GM10847 (cell line): Measurements from ENCODE around the gene DNAJC8.

Experiments used
- POLR2A ChIP-seq: IDR thresholded peaks from 2 replicates; pipeline ENCODE4 v1.6.1; 2011; ENCODE audit not compliant: insufficient read length; ENCODE audit errors: extremely low read depth

DNAJC8 gene

GRCh38 chr1:28170001-28170596, 62.7 kb downstream of the DNAJC8 start:
- no peak for TF ChIP-seq POLR2A

- TF ChIP-seq POLR2A, result no peak
Observed at GRCh38 chr1:28163496-28164161, 69.2 kb downstream of the DNAJC8 start.

GRCh38 chr1:28162151-28162550, 70.7 kb downstream of the DNAJC8 start:
- TF ChIP-seq POLR2A, result no peak

- no peak for TF ChIP-seq POLR2A
Observed at GRCh38 chr1:28161751-28162150, 71.1 kb downstream of the DNAJC8 start.

- no peak for TF ChIP-seq POLR2A
Observed at GRCh38 chr1:28160782-28161266, 72.0 kb downstream of the DNAJC8 start.

GRCh38 chr1:28159680-28160079, 73.1 kb downstream of the DNAJC8 start:
- no peak for TF ChIP-seq POLR2A

GRCh38 chr1:28159243-28159642, 73.6 kb downstream of the DNAJC8 start:
- no peak for TF ChIP-seq POLR2A

GRCh38 chr1:28157894-28158293, 74.9 kb downstream of the DNAJC8 start:
- no peak for TF ChIP-seq POLR2A

- TF ChIP-seq POLR2A, result no peak
Observed at GRCh38 chr1:28156821-28157220, 76.0 kb downstream of the DNAJC8 start.

- TF ChIP-seq POLR2A, result no peak
Observed at GRCh38 chr1:28155628-28156027, 77.2 kb downstream of the DNAJC8 start.

GRCh38 chr1:28154078-28154594, 78.7 kb downstream of the DNAJC8 start:
- TF ChIP-seq POLR2A, result no peak
